GM21825 (cell line): ENCODE measurements around the gene GLTP.
"Not testable (repeated sequence)": the region's sequence is repeated elsewhere in the genome, so short reads cannot be mapped to it uniquely, and the experiment has no call there.

ENCODE experiments used
- ATAC-seq: cut with Tn5 transposase; IDR thresholded peaks from one replicate; pipeline ENCODE4 v1.9.1; 2021; ENCODE audit warnings: mild to moderate bottlenecking, moderate library complexity; ENCODE audit not compliant: unreplicated experiment

The GLTP gene

DNA sequence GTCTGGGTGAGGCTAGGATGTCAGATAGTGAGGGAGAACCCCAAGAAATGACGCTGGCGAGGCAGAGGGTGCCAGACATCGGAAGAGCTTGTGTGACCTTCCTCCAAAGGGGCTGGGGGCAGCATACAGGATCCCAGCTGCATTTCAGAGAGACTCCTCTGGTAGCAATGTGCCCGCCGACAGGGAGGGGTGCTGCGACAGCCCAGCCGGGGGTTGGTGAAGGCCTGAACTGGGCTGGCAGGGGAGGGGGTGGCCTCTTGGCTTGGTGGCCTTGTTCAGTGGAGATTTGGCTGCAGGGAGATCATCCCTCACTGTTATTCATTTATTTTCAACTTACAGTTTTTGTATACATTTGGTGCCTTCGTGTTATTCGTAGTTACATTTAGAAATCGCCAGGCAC is 25.0 kb upstream of the GLTP start:
- ATAC-seq, result no peak

- no peak for ATAC-seq
These were observed 22.6 kb upstream of the GLTP start for GRCh38 chr12:109902891-109903418.

DNA sequence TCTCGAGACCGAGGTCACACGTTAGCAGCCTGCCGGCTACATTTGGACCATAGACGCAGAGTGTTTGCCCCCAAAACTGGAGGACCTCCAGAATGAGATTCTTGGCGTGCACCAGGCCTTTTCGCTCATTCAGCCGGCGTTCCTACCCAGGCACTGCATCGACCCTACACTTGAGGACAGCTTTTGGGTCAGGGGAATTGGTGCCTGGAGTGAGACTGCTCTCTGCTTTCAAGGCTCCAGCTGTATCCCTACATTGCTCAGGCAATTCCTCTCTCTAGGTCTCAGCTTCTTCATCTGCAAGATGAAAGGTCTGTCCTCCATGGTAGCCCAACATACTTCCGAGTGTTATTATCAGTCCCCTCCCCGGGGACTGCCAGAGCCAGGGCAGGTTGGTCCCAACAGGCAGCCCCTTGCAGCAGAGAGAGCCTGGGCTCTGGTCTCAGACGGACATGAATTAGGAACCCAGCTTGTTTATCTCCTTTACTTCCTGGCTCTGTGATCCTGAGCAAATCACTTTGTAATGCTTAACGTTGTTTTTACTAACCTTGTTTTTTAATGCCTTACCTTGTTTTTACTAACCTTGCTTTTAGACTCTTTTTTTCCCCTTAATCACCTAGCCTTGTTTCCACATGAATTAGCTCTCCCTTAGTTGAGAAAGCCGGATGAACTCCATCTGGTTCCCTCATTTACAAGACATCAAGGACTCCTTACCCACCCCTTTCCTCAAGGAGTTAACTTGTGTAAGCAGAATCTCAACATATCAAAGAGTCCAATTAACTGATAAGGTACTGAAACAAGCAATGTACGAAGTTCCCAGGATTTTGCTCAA is 20.6 kb upstream of the GLTP start:
- peak; percentile 5 for ATAC-seq

DNA sequence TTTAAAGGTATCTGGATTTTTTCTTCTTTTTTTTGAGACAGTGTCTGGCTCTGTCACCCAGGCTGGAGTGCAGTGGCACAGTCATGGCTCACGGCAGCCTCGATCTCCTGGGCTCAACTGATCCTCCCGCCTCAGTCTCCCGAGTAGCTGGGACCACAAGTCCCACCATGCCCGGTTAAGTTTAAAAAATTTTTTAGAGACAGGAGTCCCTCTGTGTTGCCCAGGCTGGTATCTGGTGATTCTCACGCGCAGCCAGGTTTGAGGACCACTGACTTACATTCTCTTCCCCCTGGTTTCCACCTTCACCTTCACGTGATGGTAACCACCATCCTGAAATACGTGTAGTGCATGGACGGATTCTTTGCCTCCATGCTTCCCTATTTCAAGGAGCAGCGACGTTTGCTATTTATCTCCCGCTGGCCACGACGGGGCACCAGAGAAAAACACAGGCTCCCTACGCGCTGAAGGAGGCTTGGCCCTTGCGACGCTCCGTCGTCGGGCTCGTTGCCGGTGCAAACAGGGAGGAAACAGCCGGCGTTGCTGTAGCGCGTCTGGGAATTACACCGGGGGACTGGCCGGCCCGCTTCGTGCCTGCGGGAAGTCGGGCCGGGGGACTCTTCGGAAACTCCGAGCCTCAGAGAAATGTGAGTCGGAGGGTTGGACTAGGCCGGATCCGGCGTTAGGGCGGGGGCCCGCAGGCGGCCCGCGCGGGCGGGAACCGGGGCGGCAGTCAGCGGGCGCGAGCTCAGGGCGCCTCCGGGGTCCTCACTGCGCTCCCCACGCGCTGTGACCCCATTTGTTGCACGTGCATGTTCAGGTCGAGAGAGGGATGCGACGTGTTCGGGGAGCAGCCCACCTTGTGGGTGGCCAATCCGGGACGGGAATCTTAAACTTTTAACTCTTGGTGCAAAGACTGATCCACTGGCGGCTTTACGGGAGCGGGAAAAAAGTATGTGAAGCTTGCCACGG is 19.7 kb upstream of the GLTP start, which contains the start of gene TCHP:
Gene TCHP, plus strand, starts transcription at position 492 of the 969 bp plus-strand sequence. CDS start 2,753 bp downstream, outside the sequence.
- peak; percentile 69 for ATAC-seq

DNA sequence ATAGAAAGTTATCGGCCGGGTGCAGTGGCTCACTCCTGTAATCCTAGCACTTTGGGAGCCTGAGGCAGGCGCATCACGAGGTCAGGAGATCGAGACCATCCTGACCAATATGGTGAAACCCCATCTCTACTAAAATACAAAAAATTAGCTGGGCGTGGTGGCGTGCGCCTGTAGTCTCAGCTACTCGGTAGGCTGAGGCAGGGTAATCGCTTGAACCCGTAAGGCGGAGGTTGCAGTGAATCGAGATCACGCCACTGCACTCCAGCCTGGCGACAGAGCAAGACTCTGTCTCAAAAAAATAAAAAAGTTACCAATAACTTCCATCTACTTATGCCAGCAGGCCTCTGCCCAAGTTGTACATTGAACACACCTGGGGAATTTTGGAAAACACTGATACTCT is 19.0 kb upstream of the GLTP start:
- not testable (repeated sequence) for ATAC-seq

- no peak for ATAC-seq
These were observed 16.7 kb upstream of the GLTP start for GRCh38 chr12:109897029-109897428.

DNA sequence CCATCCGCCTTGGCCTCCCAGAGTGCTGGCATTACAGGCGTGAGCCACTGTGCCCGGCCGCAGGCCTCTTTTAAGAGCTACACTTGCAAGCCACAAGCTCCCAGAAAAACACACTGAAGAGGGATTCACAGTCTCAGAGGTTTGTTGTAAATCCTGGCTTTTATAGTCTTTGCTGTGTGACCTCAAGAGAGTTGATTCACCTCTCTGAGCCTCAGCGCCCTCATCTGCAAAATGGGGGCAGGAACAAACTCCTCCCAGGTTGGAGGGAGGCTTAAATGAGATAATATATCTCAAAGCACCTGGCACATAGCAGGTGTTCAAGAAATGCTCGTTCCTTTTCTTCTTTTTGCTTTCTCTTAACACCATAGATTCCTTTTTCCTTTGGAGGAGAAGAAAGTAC is 15.8 kb upstream of the GLTP start:
- no peak for ATAC-seq

- ATAC-seq, result no peak
These were observed 14.6 kb upstream of the GLTP start for GRCh38 chr12:109894939-109895338.

GRCh38 chr12:109893261-109893995 is 13.1 kb upstream of the GLTP start:
- ATAC-seq, result no peak

GRCh38 chr12:109892748-109893147 is 12.4 kb upstream of the GLTP start:
- ATAC-seq, result peak; percentile 65

DNA sequence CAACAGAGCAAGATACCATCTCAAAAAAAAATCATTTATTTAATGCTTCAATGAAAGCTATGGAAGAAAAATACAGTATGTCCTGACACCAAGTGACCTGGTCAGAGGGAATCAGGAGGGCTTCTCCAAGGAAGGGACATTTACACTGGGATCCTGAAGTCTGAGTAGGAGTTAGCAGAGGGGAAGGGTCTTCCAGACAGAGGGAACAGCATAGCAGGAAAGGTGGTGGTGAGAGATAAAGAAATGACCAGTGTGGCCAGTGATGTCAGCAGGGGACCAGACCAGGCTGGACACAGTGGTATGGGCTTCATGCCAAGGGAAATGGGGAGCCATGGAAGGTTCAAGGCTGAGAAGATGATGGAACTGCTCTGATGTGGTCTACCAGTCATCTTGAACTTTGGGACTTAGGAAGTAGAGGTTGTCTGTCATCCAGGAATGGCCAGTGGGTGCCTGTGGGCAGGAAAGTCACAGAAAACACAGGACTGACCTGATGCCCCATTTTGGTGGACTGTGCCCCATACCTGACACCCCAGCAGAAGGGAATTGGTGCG is 11.9 kb upstream of the GLTP start:
- ATAC-seq, result no peak

DNA sequence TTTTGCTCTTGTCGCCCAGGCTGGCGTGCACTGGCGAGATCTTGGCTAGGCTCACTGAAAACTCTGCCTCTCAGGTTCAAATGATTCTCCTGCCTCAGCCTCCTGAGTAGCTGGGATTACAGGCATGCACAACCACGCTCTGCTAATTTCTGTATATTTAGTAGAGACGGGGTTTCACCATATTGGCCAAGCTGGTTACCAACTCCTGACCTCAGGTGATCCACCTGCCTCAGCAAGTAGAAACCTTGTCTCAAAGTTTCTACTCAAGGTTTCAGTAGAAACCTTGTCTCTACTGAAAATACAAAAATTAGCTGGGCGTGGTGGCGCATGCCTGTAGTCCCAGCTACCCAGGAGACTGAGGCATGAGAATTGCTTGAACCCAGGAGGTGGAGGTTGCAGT is 11.4 kb upstream of the GLTP start:
- not testable (repeated sequence) for ATAC-seq

GRCh38 chr12:109890620-109891170 is 10.4 kb upstream of the GLTP start:
- ATAC-seq, result no peak

- no peak for ATAC-seq
These were observed 8.1 kb upstream of the GLTP start for GRCh38 chr12:109888179-109889020.

DNA sequence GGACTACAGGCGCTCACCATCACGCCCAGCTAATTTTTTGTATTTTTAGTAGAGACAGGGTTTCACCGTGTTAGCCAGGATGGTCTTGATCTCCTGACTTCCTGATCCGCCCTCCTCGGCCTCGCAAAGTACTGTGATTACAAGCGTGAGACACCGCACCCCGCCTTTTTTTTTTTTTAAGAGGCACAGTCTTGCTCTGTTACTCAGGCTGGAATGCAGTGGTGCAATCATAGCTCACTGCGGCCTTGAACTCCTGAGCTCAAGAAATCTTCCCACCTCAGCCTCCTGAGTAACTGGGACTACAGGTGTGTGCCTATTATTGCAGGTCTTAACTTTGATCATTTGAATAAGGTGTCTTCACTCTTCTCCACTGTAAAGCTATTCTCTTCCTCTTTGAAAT is 5.3 kb upstream of the GLTP start:
- no peak for ATAC-seq

GRCh38 chr12:109883461-109883860 is 3.1 kb upstream of the GLTP start:
- ATAC-seq, result no peak

- ATAC-seq, result no peak
These were observed 1.4 kb upstream of the GLTP start for GRCh38 chr12:109881752-109882151.

- ATAC-seq, result no peak
These were observed 597 bp upstream of the GLTP start for GRCh38 chr12:109880938-109881337.

GRCh38 chr12:109879351-109880042 is 844 bp downstream of the GLTP start:
- no peak for ATAC-seq
